Measurements from ENCODE around the gene GALNT10. TPM values are rescaled to one million over a fixed set of nuclear protein-coding genes. Genes with fewer than 3 reads are reported as not detected.

Gene GALNT10
- polyA plus RNA-seq, 4 donors = 26.8 to 39.4 (median 29.1) TPM

GRCh38 chr5:154227090-154227489 lies 36.6 kb downstream of the GALNT10 start:
- DNase-seq (ENCODE audit: low read depth in 4 of 4, low spot score in 3 of 4) = no peak

DNA sequence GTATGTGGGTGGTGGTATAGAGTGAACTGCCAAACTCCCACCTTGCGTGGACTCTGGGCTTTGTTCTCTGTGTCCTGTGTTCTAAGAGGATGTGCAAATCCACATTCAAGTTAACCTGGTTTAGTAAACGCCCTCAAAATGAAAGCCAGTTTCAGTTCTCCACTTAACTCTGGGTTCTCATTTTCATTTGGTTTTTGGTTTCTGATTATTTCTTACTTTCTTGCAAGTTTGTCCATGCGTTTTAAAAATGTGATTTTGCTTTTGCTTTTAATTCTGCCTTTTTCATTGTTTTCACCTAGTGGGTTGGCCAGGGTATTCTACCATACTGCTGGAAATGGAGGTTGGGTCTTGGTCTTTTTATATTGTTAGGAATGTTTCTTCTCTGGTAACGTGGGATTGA lies 38.2 kb downstream of the GALNT10 start:
- DNase-seq (ENCODE audit: low read depth in 4 of 4, low spot score in 3 of 4) = no peak

DNA sequence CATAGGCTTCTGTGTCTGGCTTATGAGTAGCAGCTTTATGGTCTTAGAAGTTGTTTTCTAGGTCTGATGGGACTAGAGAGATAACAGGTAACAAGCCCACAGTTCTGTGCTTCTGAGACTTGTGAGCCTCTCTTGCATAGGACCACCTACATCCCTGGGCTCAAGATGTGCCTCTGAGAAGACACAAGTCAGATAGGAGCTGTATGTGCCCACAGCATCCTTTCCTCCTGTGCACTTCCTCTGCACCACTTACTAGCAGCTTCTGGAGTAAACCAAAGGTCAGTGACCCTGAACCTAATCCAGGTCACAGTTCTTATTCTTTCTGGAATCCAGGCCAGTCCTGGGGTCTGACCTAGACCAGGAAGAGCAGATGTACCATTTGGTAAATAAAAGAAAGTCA lies 40.0 kb downstream of the GALNT10 start:
- no peak for DNase-seq (ENCODE audit: low read depth in 4 of 4, low spot score in 3 of 4)

- no peak for DNase-seq (ENCODE audit: low read depth in 4 of 4, low spot score in 3 of 4)
These were observed 44.0 kb downstream of the GALNT10 start for GRCh38 chr5:154234551-154234950.

GRCh38 chr5:154236011-154236410 lies 45.5 kb downstream of the GALNT10 start:
- DNase-seq (ENCODE audit: low read depth in 4 of 4, low spot score in 3 of 4) = no peak

DNA sequence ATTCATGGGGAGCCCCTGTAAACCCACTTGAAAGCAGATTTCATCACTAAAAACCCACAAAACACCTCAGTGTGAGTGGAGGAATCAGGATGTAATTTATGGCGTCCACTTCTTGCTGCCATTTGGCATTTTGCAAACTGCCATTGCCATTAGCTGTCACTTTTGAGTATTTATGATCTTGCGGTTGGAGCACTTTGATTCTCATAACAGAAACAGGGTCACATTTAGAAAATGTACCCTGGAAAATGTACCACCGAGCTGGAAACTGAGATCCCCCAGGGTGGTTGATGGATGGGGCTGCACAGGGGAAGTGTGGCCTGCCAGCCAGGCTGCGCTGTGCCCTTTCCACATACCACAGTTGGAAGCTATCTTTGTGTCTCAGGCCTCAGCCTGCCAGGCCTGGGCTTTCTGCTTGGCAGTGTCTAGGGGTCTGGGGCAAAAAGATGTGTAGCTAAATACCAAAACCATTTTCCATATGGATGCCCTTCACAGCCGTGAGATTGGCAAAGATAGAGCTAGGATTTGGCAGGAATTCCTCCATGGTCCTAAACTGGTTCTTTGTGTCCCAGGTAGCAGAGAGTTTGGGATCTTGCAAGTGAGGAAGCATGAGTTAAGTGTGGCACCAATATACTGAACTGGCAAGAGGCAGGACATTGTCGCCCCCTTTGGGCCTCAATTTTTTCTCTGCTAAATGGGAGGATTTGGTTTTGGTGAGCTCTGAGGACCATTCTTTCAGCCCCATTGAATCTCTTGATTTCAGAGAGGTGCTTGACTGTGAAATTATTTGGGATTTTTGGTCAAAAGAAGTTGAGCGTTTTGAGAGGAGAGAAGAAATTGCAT lies 46.2 kb downstream of the GALNT10 start:
- DNase-seq (ENCODE audit: low read depth in 4 of 4, low spot score in 3 of 4) = no peak

GRCh38 chr5:154237376-154237743 lies 46.8 kb downstream of the GALNT10 start:
- no peak for DNase-seq (ENCODE audit: low read depth in 4 of 4, low spot score in 3 of 4)

GRCh38 chr5:154237946-154238345 lies 47.4 kb downstream of the GALNT10 start:
- DNase-seq (ENCODE audit: low read depth in 4 of 4, low spot score in 3 of 4) = no peak

DNA sequence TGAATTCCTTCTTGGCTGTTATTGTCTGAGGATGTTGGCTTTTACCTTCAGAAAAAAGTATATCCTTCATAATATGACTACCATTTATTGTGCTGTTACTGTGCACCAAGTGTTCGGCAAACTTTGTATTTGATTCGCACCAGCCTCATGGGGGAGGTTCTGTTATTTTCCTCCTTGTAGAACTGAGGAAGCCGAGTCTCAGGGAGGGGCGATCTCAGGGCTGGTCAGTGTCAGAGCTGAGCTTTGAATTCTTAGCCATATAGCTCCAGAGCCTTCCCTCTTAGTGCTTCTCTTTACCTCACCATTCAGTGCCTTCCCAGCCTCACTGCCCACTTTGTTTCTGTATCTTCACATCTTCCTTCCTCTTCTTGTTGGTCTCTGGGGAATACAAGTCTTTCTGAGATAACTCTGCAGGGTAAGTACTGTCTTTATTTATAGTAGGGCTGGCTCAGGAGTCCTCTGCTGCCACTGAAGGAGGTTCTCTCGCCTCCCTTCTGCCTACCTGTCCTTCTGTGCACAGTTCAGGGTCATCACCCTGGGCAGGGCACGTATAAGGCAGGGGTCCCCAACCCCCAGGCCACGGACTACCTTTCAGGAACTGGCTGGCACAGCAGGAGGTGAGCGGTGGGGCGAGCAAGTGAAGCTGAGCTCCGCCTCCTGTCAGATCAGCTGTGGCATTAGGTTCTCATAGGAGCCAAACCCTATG lies 48.4 kb downstream of the GALNT10 start:
- DNase-seq (ENCODE audit: low read depth in 4 of 4, low spot score in 3 of 4) = no peak

GRCh38 chr5:154240595-154240994 lies 50.1 kb downstream of the GALNT10 start:
- no peak for DNase-seq (ENCODE audit: low read depth in 4 of 4, low spot score in 3 of 4)

- no peak for DNase-seq (ENCODE audit: low read depth in 4 of 4, low spot score in 3 of 4)
These were observed 50.5 kb downstream of the GALNT10 start for GRCh38 chr5:154241021-154241420.

- DNase-seq (ENCODE audit: low read depth in 4 of 4, low spot score in 3 of 4) = no peak
These were observed 51.9 kb downstream of the GALNT10 start for GRCh38 chr5:154242442-154242841.

GRCh38 chr5:154242964-154243376 lies 52.4 kb downstream of the GALNT10 start:
- no peak for DNase-seq (ENCODE audit: low read depth in 4 of 4, low spot score in 3 of 4)

GRCh38 chr5:154243736-154244135 lies 53.2 kb downstream of the GALNT10 start:
- no peak for DNase-seq (ENCODE audit: low read depth in 4 of 4, low spot score in 3 of 4)

DNA sequence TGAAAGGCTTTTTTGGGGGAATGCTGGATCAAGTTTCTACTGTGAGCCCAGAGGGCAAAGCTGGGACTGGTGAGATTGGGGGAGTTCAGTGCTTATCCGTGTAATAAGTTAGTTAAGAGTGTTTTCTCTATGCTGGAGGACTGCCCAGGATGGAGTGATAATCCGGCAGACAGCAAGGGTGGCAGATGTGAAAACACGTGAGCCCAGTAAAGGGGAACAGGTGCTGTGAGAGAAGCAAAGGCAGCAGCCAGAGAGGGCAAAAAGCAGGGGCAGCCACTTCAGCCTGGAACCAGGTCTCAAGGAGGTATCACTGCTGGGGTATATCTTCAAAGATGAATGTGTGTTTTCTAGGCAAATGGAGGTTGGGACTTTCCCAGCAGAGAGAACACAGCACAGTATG lies 53.9 kb downstream of the GALNT10 start:
- DNase-seq (ENCODE audit: low read depth in 4 of 4, low spot score in 3 of 4) = no peak

GRCh38 chr5:154248691-154249090 lies 58.2 kb downstream of the GALNT10 start:
- no peak for DNase-seq (ENCODE audit: low read depth in 4 of 4, low spot score in 3 of 4)

- DNase-seq (ENCODE audit: low read depth in 4 of 4, low spot score in 3 of 4) = no peak
These were observed 59.3 kb downstream of the GALNT10 start for GRCh38 chr5:154249826-154250225.

GRCh38 chr5:154251529-154251928 lies 61.0 kb downstream of the GALNT10 start:
- DNase-seq (ENCODE audit: low read depth in 4 of 4, low spot score in 3 of 4) = no peak

- DNase-seq (ENCODE audit: low read depth in 4 of 4, low spot score in 3 of 4) = no peak
These were observed 63.3 kb downstream of the GALNT10 start for GRCh38 chr5:154253807-154254206.

DNA sequence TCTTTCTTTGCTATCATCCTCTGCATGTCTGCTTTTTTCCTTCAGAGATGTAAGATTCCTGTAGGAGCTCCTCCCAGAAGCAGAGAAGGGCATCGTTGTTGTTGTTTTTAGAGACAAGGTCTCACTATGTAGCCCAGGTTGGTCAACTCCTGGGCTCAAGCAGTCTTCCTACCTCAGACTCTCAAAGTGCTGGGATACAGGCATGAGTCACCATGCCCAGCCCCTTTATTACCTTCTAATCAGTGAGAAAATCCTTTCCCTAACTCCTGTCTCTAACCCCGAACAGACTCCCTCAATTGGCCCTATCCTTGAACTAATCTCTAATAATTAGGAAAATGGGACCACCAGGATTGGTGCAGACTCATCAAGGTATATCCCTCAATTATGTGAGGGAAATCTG lies 64.4 kb downstream of the GALNT10 start:
- no peak for DNase-seq (ENCODE audit: low read depth in 4 of 4, low spot score in 3 of 4)

DNA sequence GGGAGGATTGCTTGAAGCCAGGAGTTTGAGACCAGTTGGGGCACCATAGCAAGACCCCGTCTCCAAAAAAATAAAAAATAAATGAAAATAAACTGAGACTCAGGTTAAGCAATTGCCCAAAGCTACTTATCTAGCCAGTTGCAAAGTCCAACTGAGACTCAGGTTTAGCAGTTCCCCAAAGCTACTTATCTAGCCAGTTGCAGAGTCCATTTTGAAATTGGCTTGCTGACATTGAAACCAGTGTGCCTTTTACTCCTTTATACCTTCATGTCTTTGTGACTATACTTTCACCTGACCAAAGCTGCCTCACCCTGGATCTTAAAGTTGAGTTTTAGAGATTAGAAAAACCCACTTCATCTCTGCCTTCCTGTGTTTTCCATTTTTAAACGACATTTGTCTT lies 66.5 kb downstream of the GALNT10 start:
- DNase-seq (ENCODE audit: low read depth in 4 of 4, low spot score in 3 of 4) = no peak

DNA sequence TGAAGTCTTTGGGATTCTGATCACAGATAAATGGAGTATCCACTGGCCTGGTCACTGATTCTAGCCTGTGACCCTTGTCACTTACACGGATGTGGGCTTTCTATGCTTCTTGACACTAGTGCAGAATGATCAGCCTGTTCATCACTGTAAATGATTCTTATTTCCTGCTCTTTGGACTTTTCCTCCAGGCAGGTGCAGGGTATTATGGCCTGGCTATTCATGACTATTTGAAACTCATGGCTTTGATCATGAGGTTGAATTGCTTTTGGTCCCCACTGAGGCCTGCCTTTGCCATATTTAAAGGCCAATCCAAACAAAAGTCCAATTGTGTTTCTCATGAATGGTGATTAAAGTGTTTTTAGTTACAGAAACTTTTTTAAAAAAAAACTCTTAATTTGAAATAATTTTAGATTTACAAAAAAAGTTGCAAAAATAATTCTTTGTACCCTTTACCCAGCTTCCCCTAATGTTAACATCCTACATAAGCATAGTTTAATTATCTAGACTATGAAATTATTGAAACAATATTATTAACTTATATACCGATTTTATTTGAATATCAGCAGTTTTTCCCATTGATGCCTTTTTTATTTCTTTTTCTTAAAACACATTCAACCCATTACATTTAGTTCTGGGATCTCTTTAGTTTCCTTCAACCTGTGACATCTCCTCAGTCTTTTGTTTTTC lies 68.1 kb downstream of the GALNT10 start:
- no peak for DNase-seq (ENCODE audit: low read depth in 4 of 4, low spot score in 3 of 4)
